ENCODE data around the gene ZSCAN5A.

Gene ZSCAN5A

DNA sequence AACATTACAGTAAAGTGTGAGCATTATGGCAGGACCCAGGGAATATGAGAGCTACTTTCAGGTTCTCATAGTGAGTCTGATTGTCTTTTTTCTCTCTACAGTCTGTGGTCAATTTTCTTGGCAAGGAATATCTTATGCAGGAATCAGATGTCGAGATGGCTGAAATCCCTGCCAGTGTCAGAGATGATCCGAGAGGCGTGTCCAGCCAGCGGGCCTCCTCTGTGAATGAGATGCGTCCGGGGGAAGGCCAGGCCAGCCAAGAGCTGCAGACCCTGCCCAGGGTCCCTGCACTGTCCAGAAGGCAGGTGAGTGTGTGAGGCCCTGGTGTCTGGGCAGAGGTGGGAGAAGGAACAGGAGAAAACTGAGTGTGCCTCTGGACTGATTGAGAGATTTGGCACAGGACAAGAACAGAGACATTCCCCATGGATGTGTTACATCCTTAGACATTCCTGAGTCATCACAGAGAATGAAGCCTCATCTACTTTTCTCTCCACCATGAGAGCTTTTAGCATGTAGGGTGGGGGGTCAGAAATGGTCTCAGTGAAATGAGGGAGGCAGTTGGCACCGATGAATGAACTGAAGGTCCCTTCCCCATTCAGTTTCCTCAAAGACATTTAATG is 69.4 kb downstream of the ZSCAN5A start:
- H2AFZ ChIP-seq (ENCODE audit: low read depth, low read length, severe bottlenecking), result no peak overlapping the region

DNA sequence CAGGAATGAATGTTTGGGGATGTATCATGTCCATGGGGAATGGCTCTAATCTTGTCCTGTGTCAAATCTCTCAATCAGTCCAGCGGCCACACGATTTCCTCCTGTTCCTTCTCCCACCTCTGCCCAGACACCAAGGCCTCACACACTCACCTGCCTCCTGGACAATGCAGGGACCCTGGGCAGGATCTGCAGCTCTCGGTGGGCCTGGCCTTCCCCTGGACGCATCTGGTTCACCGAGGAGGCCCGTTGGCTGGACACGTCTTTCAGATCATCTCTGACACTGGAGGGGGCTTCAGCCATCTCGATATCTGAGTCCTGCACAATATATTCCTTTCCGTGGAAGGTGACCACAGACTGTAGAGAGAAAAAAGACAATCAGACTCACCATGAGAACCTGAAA is 91.2 kb downstream of the ZSCAN5A start:
- H3K27me3 ChIP-seq (ENCODE audit: low read length), result no peaks in the 10 kb centered on the region
- H3K4me3 ChIP-seq (ENCODE audit: insufficient read depth, low read length, poor library complexity, severe bottlenecking), result no peak overlapping the region
- H3K9ac ChIP-seq (ENCODE audit: low read length), result no peak overlapping the region
- H3K36me3 ChIP-seq (ENCODE audit: low read length), result no peaks in the 10 kb centered on the region
- no peak overlapping the region for H3K27ac ChIP-seq (ENCODE audit: low read depth, low read length)
- H3K9me2 ChIP-seq (replicated peaks; ENCODE audit: insufficient read depth, low read length), result no peaks in the 10 kb centered on the region
- no peaks in the 10 kb centered on the region for H3K9me3 ChIP-seq (ENCODE audit: insufficient read depth, low read length)
- H4K20me1 ChIP-seq (ENCODE audit: low read depth, low read length), result no peaks in the 10 kb centered on the region
- TF ChIP-seq CTCF (IDR thresholded peaks at IDR 0.05; ENCODE audit: insufficient read depth, low read length, poor library complexity, severe bottlenecking) (no peak), EZH2phosphoT487 (conservative IDR thresholded peaks at IDR 0.05; ENCODE audit: low read length) (no peak)
- H3F3A ChIP-seq (ENCODE audit: insufficient read depth), result no peaks in the 10 kb centered on the region
- H2AFZ ChIP-seq (ENCODE audit: low read depth, low read length, severe bottlenecking), result no peak overlapping the region
- H3K79me2 ChIP-seq (ENCODE audit: insufficient read depth, low read length), result no peaks in the 10 kb centered on the region
- H3K4me2 ChIP-seq (ENCODE audit: low read depth, low read length, poor library complexity, severe bottlenecking), result no peak overlapping the region

More for the DNA sequence above, 69.4 kb downstream of the ZSCAN5A start:
- no peak overlapping the region for H3K9ac ChIP-seq (ENCODE audit: low read length)
- H4K20me1 ChIP-seq (ENCODE audit: low read depth, low read length), result no peaks in the 10 kb centered on the region
- no peaks in the 10 kb centered on the region for H3K9me2 ChIP-seq (replicated peaks; ENCODE audit: insufficient read depth, low read length)
- H3K79me2 ChIP-seq (ENCODE audit: insufficient read depth, low read length), result no peaks in the 10 kb centered on the region
- no peaks in the 10 kb centered on the region for H3K36me3 ChIP-seq (ENCODE audit: low read length)
- H3K9me3 ChIP-seq (ENCODE audit: insufficient read depth, low read length), result no peaks in the 10 kb centered on the region
- no peaks in the 10 kb centered on the region for H3K27me3 ChIP-seq (ENCODE audit: low read length)
- no peak for TF ChIP-seq CTCF (IDR thresholded peaks at IDR 0.05; ENCODE audit: insufficient read depth, low read length, poor library complexity, severe bottlenecking)
- TF ChIP-seq EZH2phosphoT487 (conservative IDR thresholded peaks at IDR 0.05; ENCODE audit: low read length), result no peak
- H3K4me2 ChIP-seq (ENCODE audit: low read depth, low read length, poor library complexity, severe bottlenecking), result no peak overlapping the region
- H3K27ac ChIP-seq (ENCODE audit: low read depth, low read length), result no peak overlapping the region
- H3K4me3 ChIP-seq (ENCODE audit: insufficient read depth, low read length, poor library complexity, severe bottlenecking), result no peak overlapping the region
- no peaks in the 10 kb centered on the region for H3F3A ChIP-seq (ENCODE audit: insufficient read depth)

DNA sequence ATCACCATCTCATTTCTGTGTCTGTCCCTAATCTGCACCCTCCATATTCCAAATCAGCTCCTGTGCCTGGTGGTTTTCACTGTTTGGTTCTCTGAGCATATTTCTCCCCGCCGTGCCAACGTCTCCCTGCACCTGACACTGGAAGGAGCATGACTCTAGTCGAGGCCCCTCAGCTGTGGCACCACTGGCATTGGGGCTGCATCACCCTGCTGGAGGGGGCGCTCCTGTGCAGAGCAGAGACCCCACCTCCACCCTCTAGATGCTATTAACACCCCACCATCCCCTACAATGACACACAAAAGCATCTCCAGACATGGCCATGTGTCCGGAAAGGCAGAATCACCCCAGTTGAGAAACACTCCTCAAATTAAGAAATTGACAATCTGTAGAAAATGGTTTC is 91.7 kb downstream of the ZSCAN5A start:
- Histone ChIP-seq H3K9me2 (replicated peaks; ENCODE audit: insufficient read depth, low read length) (no peaks in the 10 kb centered on the region), H3K27ac (ENCODE audit: low read depth, low read length) (no peak overlapping the region), H3K27me3 (ENCODE audit: low read length) (no peaks in the 10 kb centered on the region), H3K9ac (ENCODE audit: low read length) (no peak overlapping the region), H3K36me3 (ENCODE audit: low read length) (no peaks in the 10 kb centered on the region), H3K4me2 (ENCODE audit: low read depth, low read length, poor library complexity, severe bottlenecking) (no peak overlapping the region), H3K4me3 (ENCODE audit: insufficient read depth, low read length, poor library complexity, severe bottlenecking) (no peak overlapping the region), H4K20me1 (ENCODE audit: low read depth, low read length) (no peaks in the 10 kb centered on the region), H3K79me2 (ENCODE audit: insufficient read depth, low read length) (no peaks in the 10 kb centered on the region), H3F3A (ENCODE audit: insufficient read depth) (no peaks in the 10 kb centered on the region), H2AFZ (ENCODE audit: low read depth, low read length, severe bottlenecking) (no peak overlapping the region), H3K9me3 (ENCODE audit: insufficient read depth, low read length) (no peaks in the 10 kb centered on the region)
- TF ChIP-seq CTCF (IDR thresholded peaks at IDR 0.05; ENCODE audit: insufficient read depth, low read length, poor library complexity, severe bottlenecking), result no peak
- TF ChIP-seq EZH2phosphoT487 (conservative IDR thresholded peaks at IDR 0.05; ENCODE audit: low read length), result no peak

Data from SU-DHL-6 (cell line).